ENCODE results near the gene SORD. TPM values are rescaled to one million over a fixed set of nuclear protein-coding genes. Genes with fewer than 3 reads are reported as not detected.

SORD gene
- total RNA-seq, 1 donor: 13.2 TPM

- H3K4me3 ChIP-seq (ENCODE audit: low read depth, low read length): no peak overlapping the region
- no peak for TF ChIP-seq CTCF (IDR thresholded peaks at IDR 0.05; ENCODE audit: insufficient read depth, low read length)
- no peak for DNase-seq (ENCODE audit: low read depth)
These were observed 85.1 kb downstream of the SORD start for GRCh38 chr15:45107941-45108630.

GRCh38 chr15:45110256-45110820, 87.3 kb downstream of the SORD start:
- TF ChIP-seq CTCF (IDR thresholded peaks at IDR 0.05; ENCODE audit: insufficient read depth, low read length): peak; percentile 5
- H3K4me3 ChIP-seq (ENCODE audit: low read depth, low read length): no peak overlapping the region
- DNase-seq (ENCODE audit: low read depth): no peak

- no peak for DNase-seq (ENCODE audit: low read depth)
- TF ChIP-seq CTCF (IDR thresholded peaks at IDR 0.05; ENCODE audit: insufficient read depth, low read length): no peak
These were observed 88.6 kb downstream of the SORD start for GRCh38 chr15:45111390-45112142.

GRCh38 chr15:45112143-45112590, 89.2 kb downstream of the SORD start:
- DNase-seq (ENCODE audit: low read depth): no peak
- no peak for TF ChIP-seq CTCF (IDR thresholded peaks at IDR 0.05; ENCODE audit: insufficient read depth, low read length)
- H3K4me3 ChIP-seq (ENCODE audit: low read depth, low read length): no peak overlapping the region

More at GRCh38 chr15:45111390-45112142, 88.6 kb downstream of the SORD start:
- H3K4me3 ChIP-seq (ENCODE audit: low read depth, low read length): no peak overlapping the region

- no peak for DNase-seq (ENCODE audit: low read depth)
- no peak overlapping the region for H3K4me3 ChIP-seq (ENCODE audit: low read depth, low read length)
- TF ChIP-seq CTCF (IDR thresholded peaks at IDR 0.05; ENCODE audit: insufficient read depth, low read length): no peak
These were observed 89.8 kb downstream of the SORD start for GRCh38 chr15:45112591-45113379.

GRCh38 chr15:45113380-45113990, 90.5 kb downstream of the SORD start:
- TF ChIP-seq CTCF (IDR thresholded peaks at IDR 0.05; ENCODE audit: insufficient read depth, low read length): no peak
- H3K4me3 ChIP-seq (ENCODE audit: low read depth, low read length): no peak overlapping the region
- DNase-seq (ENCODE audit: low read depth): no peak

Measured in fibroblast of the aortic adventitia (primary cell).